DND-41 (cell line): Measurements from ENCODE around the gene ARHGEF7.

ENCODE experiments used
- EZH2 ChIP-seq: IDR thresholded peaks from 3 replicates; pipeline ENCODE4 v1.6.1; 2012; ENCODE audit warnings: borderline replicate concordance, low read depth, mild to moderate bottlenecking, moderate library complexity, low read length, inconsistent platforms; ENCODE audit not compliant: severe bottlenecking
- TF ChIP-seq, protein P1 (sequence below): IDR thresholded peaks from 2 replicates; pipeline ENCODE4 v1.5.1; 2012; ENCODE audit warnings: borderline replicate concordance, low read length, moderate library complexity, mild to moderate bottlenecking; ENCODE audit not compliant: poor library complexity, severe bottlenecking; ENCODE audit errors: extremely low read depth

DNA sequence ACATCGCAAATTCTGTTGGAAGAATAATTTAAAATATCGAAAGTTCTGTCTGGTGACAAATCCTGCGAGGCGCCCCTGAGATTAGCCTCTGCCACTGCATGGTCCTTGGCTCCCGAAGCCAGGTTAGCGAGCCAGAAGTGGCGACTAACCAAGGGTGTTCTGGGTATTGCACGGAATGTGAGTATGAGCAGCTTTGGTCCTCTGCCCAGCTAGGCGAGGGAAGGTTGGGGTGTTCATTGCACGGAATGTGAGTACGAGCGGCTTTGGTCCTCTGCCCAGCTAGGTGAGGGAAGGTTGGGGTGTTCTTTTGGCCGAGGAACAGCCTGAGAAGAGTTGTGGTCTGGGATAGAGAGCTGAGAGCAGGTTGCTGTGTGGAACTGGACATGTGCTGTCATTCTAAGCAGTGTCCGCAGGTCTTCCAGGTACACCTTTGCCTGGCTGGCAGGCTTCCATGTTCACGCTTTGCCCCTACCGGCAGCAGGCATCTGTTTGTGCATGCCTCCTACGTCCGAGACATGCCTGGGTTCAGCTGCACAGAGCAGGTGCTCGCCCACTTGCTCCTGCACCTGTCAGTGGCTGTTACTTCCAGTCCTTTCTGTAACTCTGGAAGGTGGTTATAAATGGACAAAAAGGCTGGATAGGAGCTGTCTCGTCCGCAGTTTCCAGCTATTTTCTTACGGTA is 187.1 kb downstream of the ARHGEF7 start:
- TF ChIP-seq EZH2, result no peak
- TF ChIP-seq, protein P1, sequence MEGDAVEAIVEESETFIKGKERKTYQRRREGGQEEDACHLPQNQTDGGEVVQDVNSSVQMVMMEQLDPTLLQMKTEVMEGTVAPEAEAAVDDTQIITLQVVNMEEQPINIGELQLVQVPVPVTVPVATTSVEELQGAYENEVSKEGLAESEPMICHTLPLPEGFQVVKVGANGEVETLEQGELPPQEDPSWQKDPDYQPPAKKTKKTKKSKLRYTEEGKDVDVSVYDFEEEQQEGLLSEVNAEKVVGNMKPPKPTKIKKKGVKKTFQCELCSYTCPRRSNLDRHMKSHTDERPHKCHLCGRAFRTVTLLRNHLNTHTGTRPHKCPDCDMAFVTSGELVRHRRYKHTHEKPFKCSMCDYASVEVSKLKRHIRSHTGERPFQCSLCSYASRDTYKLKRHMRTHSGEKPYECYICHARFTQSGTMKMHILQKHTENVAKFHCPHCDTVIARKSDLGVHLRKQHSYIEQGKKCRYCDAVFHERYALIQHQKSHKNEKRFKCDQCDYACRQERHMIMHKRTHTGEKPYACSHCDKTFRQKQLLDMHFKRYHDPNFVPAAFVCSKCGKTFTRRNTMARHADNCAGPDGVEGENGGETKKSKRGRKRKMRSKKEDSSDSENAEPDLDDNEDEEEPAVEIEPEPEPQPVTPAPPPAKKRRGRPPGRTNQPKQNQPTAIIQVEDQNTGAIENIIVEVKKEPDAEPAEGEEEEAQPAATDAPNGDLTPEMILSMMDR, result no peak
